ENCODE measurements around the gene PPP1R2B. TPM values are rescaled to one million over a fixed set of nuclear protein-coding genes. Genes with fewer than 3 reads are reported as not detected.
"Not testable (repeated sequence)": the region's sequence is repeated elsewhere in the genome, so short reads cannot be mapped to it uniquely, and the experiment has no call there.

Gene PPP1R2B
- total RNA-seq, 1 experiment from 2014 or later = 0.07 TPM

GRCh38 chr5:156838961-156839360 is 11.1 kb upstream of the PPP1R2B start:
- ATAC-seq (no peak), DNase-seq (no peak)
- POLR2A ChIA-PET (ENCODE audit: unreplicated experiment) = no interaction called here
- intact Hi-C loops (cut with micrococcal nuclease) = no loop called here
- Histone ChIP-seq H3K36me3 (ENCODE audit: low read depth, low read length) (no peaks in the 10 kb centered on the region), H3K4me2 (ENCODE audit: low read length) (no peak overlapping the region), H3K4me1 (ENCODE audit: insufficient read depth, low read length) (no peaks in the 10 kb centered on the region), H3F3A (ENCODE audit: low read length, unreplicated experiment) (no peaks in the 10 kb centered on the region), H3K9me3 (ENCODE audit: low read length) (no peaks in the 10 kb centered on the region), H3K79me2 (ENCODE audit: low read length) (no peaks in the 10 kb centered on the region), H3K27me3 (ENCODE audit: low read length) (peaks cover 36% of the 10 kb centered on the region), H3K9ac (ENCODE audit: low read length) (no peak overlapping the region), H3K4me3 (ENCODE audit: low read length) (no peak overlapping the region), H2AFZ (ENCODE audit: low read length) (no peak overlapping the region), H3K9me2 (replicated peaks; ENCODE audit: low read length) (no peaks in the 10 kb centered on the region), H4K20me1 (ENCODE audit: low read length) (no peaks in the 10 kb centered on the region), H3K27ac (ENCODE audit: low read length) (no peak overlapping the region)
- no TSS peak for BruUV-seq (replicated peaks)
- TF ChIP-seq, protein P1, sequence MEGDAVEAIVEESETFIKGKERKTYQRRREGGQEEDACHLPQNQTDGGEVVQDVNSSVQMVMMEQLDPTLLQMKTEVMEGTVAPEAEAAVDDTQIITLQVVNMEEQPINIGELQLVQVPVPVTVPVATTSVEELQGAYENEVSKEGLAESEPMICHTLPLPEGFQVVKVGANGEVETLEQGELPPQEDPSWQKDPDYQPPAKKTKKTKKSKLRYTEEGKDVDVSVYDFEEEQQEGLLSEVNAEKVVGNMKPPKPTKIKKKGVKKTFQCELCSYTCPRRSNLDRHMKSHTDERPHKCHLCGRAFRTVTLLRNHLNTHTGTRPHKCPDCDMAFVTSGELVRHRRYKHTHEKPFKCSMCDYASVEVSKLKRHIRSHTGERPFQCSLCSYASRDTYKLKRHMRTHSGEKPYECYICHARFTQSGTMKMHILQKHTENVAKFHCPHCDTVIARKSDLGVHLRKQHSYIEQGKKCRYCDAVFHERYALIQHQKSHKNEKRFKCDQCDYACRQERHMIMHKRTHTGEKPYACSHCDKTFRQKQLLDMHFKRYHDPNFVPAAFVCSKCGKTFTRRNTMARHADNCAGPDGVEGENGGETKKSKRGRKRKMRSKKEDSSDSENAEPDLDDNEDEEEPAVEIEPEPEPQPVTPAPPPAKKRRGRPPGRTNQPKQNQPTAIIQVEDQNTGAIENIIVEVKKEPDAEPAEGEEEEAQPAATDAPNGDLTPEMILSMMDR (conservative IDR thresholded peaks at IDR 0.05; ENCODE audit: low read depth, low read length) = no peak
- TF ChIP-seq EZH2 (IDR thresholded peaks at IDR 0.05; ENCODE audit: low read length, unreplicated experiment) (no peak), EZH2phosphoT487 (IDR thresholded peaks at IDR 0.05; ENCODE audit: borderline replicate concordance, low read length) (no peak)
- CTCF ChIA-PET = no interaction called here

DNA sequence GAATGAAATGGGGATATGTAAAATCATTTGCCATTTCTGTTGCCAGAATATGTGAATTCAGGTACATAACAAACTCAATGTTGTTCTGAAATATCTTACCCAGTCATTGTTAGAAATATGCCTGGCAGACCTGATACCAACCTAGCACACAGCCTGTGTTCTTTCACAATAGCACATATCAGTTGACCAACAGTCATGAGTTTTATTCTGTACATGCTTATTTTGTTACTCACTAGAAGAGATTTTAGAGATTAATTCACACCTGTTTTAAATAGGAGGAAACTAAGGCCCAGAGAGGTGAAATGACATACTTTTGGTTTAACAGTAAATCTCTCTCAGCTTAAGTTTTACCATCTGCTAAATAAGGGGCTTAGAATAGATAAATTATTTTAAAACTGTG is 8.4 kb upstream of the PPP1R2B start:
- Histone ChIP-seq H3K4me2 (ENCODE audit: low read length) (no peak overlapping the region), H3K36me3 (ENCODE audit: low read depth, low read length) (no peaks in the 10 kb centered on the region), H3F3A (ENCODE audit: low read length, unreplicated experiment) (no peaks in the 10 kb centered on the region), H3K9me2 (replicated peaks; ENCODE audit: low read length) (no peaks in the 10 kb centered on the region), H3K79me2 (ENCODE audit: low read length) (no peaks in the 10 kb centered on the region), H3K27ac (ENCODE audit: low read length) (no peak overlapping the region), H2AFZ (ENCODE audit: low read length) (no peak overlapping the region), H3K4me3 (ENCODE audit: low read length) (no peak overlapping the region), H3K27me3 (ENCODE audit: low read length) (peaks cover 36% of the 10 kb centered on the region), H3K9me3 (ENCODE audit: low read length) (no peaks in the 10 kb centered on the region), H3K4me1 (ENCODE audit: insufficient read depth, low read length) (no peaks in the 10 kb centered on the region), H4K20me1 (ENCODE audit: low read length) (no peaks in the 10 kb centered on the region), H3K9ac (ENCODE audit: low read length) (no peak overlapping the region)
- BruUV-seq (replicated peaks) = no TSS peak
- ATAC-seq (no peak), DNase-seq (no peak)
- POLR2A ChIA-PET (ENCODE audit: unreplicated experiment) = no interaction called here
- intact Hi-C loops (cut with micrococcal nuclease) = no loop called here
- CTCF ChIA-PET = no interaction called here
- TF ChIP-seq EZH2phosphoT487 (IDR thresholded peaks at IDR 0.05; ENCODE audit: borderline replicate concordance, low read length) (no peak), EZH2 (IDR thresholded peaks at IDR 0.05; ENCODE audit: low read length, unreplicated experiment) (no peak)
- TF ChIP-seq, protein P1 (conservative IDR thresholded peaks at IDR 0.05; ENCODE audit: low read depth, low read length) = no peak

- no peaks in the 10 kb centered on the region for H3K9me2 ChIP-seq (replicated peaks; ENCODE audit: low read length)
- H3K36me3 ChIP-seq (ENCODE audit: low read depth, low read length) = no peaks in the 10 kb centered on the region
- peaks cover 13% of the 10 kb centered on the region; the same call in 1 of the 2 replicates for H3K27me3 ChIP-seq (ENCODE audit: low read length)
- H3K27ac ChIP-seq (ENCODE audit: low read length) = no peak overlapping the region
- intact Hi-C loops (cut with micrococcal nuclease) = no loop called here
- BruUV-seq (replicated peaks) = no TSS peak
- no peaks in the 10 kb centered on the region for H3K4me1 ChIP-seq (ENCODE audit: insufficient read depth, low read length)
- ChIA-PET POLR2A (ENCODE audit: unreplicated experiment) (no interaction called here), CTCF (no interaction called here)
- H3K4me3 ChIP-seq (ENCODE audit: low read length) = no peak overlapping the region
- no peaks in the 10 kb centered on the region for H3F3A ChIP-seq (ENCODE audit: low read length, unreplicated experiment)
- no peak overlapping the region for H3K9ac ChIP-seq (ENCODE audit: low read length)
- no peaks in the 10 kb centered on the region for H4K20me1 ChIP-seq (ENCODE audit: low read length)
- no peak overlapping the region for H3K4me2 ChIP-seq (ENCODE audit: low read length)
- no peaks in the 10 kb centered on the region for H3K9me3 ChIP-seq (ENCODE audit: low read length)
- H2AFZ ChIP-seq (ENCODE audit: low read length) = no peak overlapping the region
- no peak for TF ChIP-seq EZH2 (IDR thresholded peaks at IDR 0.05; ENCODE audit: low read length, unreplicated experiment)
- TF ChIP-seq EZH2phosphoT487 (IDR thresholded peaks at IDR 0.05; ENCODE audit: borderline replicate concordance, low read length) = no peak
- TF ChIP-seq, protein P1 (conservative IDR thresholded peaks at IDR 0.05; ENCODE audit: low read depth, low read length) = no peak
- DNase-seq = no peak
- no peak for ATAC-seq
- no peaks in the 10 kb centered on the region for H3K79me2 ChIP-seq (ENCODE audit: low read length)
Measured at GRCh38 chr5:156846914-156847313, 3.2 kb upstream of the PPP1R2B start.

DNA sequence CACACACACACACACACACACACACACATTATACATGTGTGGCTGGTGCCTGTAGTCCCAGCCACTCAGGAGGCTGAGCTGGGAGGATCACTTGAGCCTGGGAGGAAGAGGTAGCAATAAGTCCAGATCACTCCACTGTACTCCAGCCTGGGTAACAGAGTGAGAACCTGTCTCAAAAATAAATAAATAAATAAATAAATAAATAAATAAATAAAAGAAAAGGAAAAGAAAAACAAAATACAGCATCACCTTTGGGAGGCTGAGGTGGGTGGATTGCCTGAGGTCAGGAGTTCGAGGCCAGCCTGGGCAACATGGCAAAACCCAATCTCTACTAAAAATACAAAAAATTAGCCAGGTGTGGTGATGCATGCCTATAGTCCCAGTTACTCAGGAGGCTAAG is 1.6 kb upstream of the PPP1R2B start:
- ATAC-seq; H3K4me2 ChIP-seq (ENCODE audit: low read length); H3K4me3 ChIP-seq (ENCODE audit: low read length); H3K27me3 ChIP-seq (ENCODE audit: low read length); H3K9ac ChIP-seq (ENCODE audit: low read length); H3K9me2 ChIP-seq (replicated peaks; ENCODE audit: low read length); BruUV-seq (replicated peaks); H3K9me3 ChIP-seq (ENCODE audit: low read length); H3K36me3 ChIP-seq (ENCODE audit: low read depth, low read length); H3K79me2 ChIP-seq (ENCODE audit: low read length); H4K20me1 ChIP-seq (ENCODE audit: low read length); H3K27ac ChIP-seq (ENCODE audit: low read length); intact Hi-C loops (cut with micrococcal nuclease); POLR2A ChIA-PET (ENCODE audit: unreplicated experiment); CTCF ChIA-PET; H3F3A ChIP-seq (ENCODE audit: low read length, unreplicated experiment); H2AFZ ChIP-seq (ENCODE audit: low read length); DNase-seq; H3K4me1 ChIP-seq (ENCODE audit: insufficient read depth, low read length): not testable (repeated sequence)

Data from PC-3 (cell line).